KMS-11 (cell line): ENCODE measurements around the gene RBM27.
"Not testable (repeated sequence)": the region's sequence is repeated elsewhere in the genome, so short reads cannot be mapped to it uniquely, and the experiment has no call there.

Experiments used
- H2AFZ ChIP-seq: fragments of 200-600 bp; sonication (generic); 2 replicates; pipeline ENCODE4 v1.6.1; 2016; ENCODE audit warnings: antibody characterized with exemption, mixed run types, low read depth
- H3K27ac ChIP-seq: fragments of 200-600 bp; sonication (generic); 2 replicates; pipeline ENCODE4 v1.6.1; 2016; ENCODE audit warnings: mild to moderate bottlenecking, mixed run types
- H3K27me3 ChIP-seq: fragments of 200-600 bp; sonication (generic); 2 replicates; pipeline ENCODE4 v1.6.1; 2017; ENCODE audit warnings: mild to moderate bottlenecking, low read depth, mixed run types, moderate library complexity; ENCODE audit not compliant: insufficient read depth
- H3K36me3 ChIP-seq: fragments of 200-600 bp; sonication (generic); 2 replicates; pipeline ENCODE4 v1.6.1; 2017; ENCODE audit warnings: mild to moderate bottlenecking, mixed run types; ENCODE audit not compliant: insufficient read depth
- H3K4me1 ChIP-seq: fragments of 200-600 bp; sonication (generic); 2 replicates; pipeline ENCODE4 v1.6.1; 2016; ENCODE audit warnings: mild to moderate bottlenecking, low read depth, mixed run types; ENCODE audit not compliant: poor library complexity, severe bottlenecking
- H3K4me2 ChIP-seq: fragments of 200-600 bp; sonication (generic); 2 replicates; pipeline ENCODE4 v1.7.0; 2016; ENCODE audit warnings: mild to moderate bottlenecking, mixed run types
- H3K4me3 ChIP-seq: fragments of 200-600 bp; sonication (generic); IDR thresholded peaks from 2 replicates; pipeline ENCODE4 v1.6.1; 2017; ENCODE audit warnings: low read depth, low read length, mixed read lengths; ENCODE audit not compliant: insufficient read depth
- H3K79me2 ChIP-seq: fragments of 200-600 bp; sonication (generic); 2 replicates; pipeline ENCODE4 v1.6.1; 2016; ENCODE audit warnings: low read depth, mixed run types; ENCODE audit not compliant: insufficient read depth
- H3K9ac ChIP-seq: fragments of 200-600 bp; sonication (generic); 2 replicates; pipeline ENCODE4 v1.6.1; 2016; ENCODE audit warnings: mild to moderate bottlenecking, mixed run types
- H4K20me1 ChIP-seq: fragments of 200-600 bp; sonication (generic); 2 replicates; pipeline ENCODE4 v1.6.1; 2016; ENCODE audit warnings: mild to moderate bottlenecking, mixed run types; ENCODE audit not compliant: insufficient read depth
- TF ChIP-seq, protein P1 (sequence below): fragments of 200-600 bp; sonication (generic); conservative IDR thresholded peaks from 2 replicates; pipeline ENCODE4 v1.6.1; 2017; ENCODE audit warnings: low read depth, mild to moderate bottlenecking, antibody characterized with exemption, low read length, moderate library complexity, mixed read lengths

Gene RBM27

DNA sequence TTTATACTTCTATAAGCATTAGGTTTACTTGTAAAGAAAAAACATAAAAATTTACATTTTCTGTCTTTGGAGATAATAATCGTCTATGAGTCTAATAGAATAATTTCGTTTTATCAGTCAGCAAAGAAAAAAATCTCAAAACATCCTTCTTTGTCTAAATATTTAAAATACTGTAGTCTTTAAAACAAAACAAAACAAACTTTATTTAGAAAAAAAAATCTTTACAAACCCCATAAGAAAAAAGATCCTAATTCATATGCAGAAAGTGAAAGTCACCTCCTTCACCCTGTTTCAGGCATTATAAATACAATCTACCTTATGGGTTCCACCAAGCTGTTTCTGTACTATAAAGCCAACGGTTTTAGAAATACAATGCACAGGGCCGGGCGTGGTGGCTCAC lies 26.6 kb upstream of the RBM27 start:
- Histone ChIP-seq H3K4me3 (no peak overlapping the region), H3K27ac (no peak overlapping the region), H3K9ac (no peak overlapping the region), H3K79me2 (peaks cover 56% of the 10 kb centered on the region), H2AFZ (no peak overlapping the region), H4K20me1 (peaks cover 12% of the 10 kb centered on the region; the same call in 1 of the 2 replicates), H3K27me3 (no peaks in the 10 kb centered on the region), H3K36me3 (peaks cover 9% of the 10 kb centered on the region; the same call in 1 of the 2 replicates), H3K4me2 (no peak overlapping the region), H3K4me1 (peaks cover 51% of the 10 kb centered on the region)
- TF ChIP-seq, protein P1, sequence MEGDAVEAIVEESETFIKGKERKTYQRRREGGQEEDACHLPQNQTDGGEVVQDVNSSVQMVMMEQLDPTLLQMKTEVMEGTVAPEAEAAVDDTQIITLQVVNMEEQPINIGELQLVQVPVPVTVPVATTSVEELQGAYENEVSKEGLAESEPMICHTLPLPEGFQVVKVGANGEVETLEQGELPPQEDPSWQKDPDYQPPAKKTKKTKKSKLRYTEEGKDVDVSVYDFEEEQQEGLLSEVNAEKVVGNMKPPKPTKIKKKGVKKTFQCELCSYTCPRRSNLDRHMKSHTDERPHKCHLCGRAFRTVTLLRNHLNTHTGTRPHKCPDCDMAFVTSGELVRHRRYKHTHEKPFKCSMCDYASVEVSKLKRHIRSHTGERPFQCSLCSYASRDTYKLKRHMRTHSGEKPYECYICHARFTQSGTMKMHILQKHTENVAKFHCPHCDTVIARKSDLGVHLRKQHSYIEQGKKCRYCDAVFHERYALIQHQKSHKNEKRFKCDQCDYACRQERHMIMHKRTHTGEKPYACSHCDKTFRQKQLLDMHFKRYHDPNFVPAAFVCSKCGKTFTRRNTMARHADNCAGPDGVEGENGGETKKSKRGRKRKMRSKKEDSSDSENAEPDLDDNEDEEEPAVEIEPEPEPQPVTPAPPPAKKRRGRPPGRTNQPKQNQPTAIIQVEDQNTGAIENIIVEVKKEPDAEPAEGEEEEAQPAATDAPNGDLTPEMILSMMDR = no peak

DNA sequence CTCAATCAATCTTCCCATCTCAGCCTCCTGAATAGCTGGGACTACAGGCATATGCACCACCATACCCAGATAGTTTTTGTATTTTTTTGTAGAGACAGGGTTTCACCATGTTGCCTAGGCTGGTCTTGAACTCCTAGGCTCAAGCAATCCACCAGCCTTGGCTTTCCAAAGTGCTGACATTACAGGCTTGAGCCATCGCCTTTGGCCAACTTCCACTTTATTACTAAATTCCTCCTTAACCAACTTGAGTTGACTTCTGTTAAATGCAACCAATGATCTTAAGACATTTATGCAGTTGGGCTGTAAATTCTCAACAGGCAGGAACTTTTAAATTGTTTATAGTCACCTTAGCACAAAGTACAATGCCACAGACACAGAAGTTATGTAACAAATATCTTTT lies 23.7 kb upstream of the RBM27 start:
- TF ChIP-seq, protein P1 = no peak
- peaks cover 31% of the 10 kb centered on the region for H3K4me1 ChIP-seq
- no peak overlapping the region for H3K27ac ChIP-seq
- no peak overlapping the region for H2AFZ ChIP-seq
- peak overlapping the region; percentile 29; the same call in 1 of the 2 replicates for H3K4me2 ChIP-seq
- no peak overlapping the region for H3K4me3 ChIP-seq
- no peak overlapping the region for H3K9ac ChIP-seq
- peaks cover 50% of the 10 kb centered on the region for H3K79me2 ChIP-seq
- no peaks in the 10 kb centered on the region for H4K20me1 ChIP-seq
- peaks cover 9% of the 10 kb centered on the region; the same call in 1 of the 2 replicates for H3K36me3 ChIP-seq
- H3K27me3 ChIP-seq = no peaks in the 10 kb centered on the region

DNA sequence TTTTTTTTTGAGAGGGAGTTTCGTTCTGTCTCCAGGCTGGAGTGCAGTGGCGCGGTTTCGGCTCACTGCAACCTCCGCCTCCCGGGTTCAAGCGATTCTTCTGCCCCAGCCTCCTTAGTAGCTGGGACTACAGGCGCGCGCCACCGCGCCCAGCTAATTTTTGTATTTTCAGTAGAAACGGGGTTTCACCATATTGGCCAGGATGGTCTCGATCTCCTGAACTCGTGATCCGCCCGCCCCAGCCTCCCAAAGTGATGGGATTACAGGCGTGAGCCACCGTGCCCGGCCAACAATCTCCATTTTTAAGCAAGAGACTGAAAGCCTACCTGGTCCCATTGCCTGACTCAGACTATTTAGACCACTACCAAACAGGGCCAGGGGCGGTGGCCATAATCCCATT lies 20.0 kb upstream of the RBM27 start:
- Histone ChIP-seq H3K4me1 (peaks cover 20% of the 10 kb centered on the region), H2AFZ (peak overlapping the region; percentile 85), H3K4me2 (peak overlapping the region; percentile 15; the same call in 1 of the 2 replicates), H3K79me2 (peaks cover 36% of the 10 kb centered on the region)
- not testable (repeated sequence) for H4K20me1 ChIP-seq, H3K27me3 ChIP-seq, H3K36me3 ChIP-seq, H3K4me3 ChIP-seq, H3K27ac ChIP-seq, H3K9ac ChIP-seq

DNA sequence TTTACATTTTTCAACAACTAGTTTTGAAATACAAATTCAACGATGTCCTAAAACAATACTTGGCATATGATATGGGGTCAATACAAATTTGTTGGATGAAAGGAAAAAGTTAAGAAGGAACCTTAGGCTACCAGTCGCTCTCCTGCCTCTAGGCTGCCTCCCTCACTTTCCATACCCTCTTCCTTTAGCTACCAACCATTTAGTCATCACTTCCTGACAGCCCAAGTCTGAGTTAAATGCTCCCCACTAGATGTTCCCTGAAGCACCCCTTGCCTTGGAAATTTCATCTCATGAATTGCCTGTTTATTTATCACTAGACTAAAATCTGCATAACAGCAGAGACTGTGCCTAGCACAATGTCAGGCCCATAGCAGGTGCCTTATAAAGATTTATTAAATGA lies 18.2 kb upstream of the RBM27 start:
- no peaks in the 10 kb centered on the region for H3K36me3 ChIP-seq
- H4K20me1 ChIP-seq = no peaks in the 10 kb centered on the region
- TF ChIP-seq, protein P1 = no peak
- no peak overlapping the region for H3K4me2 ChIP-seq
- H3K27me3 ChIP-seq = no peaks in the 10 kb centered on the region
- H2AFZ ChIP-seq = no peak overlapping the region
- peaks cover 13% of the 10 kb centered on the region for H3K4me1 ChIP-seq
- H3K4me3 ChIP-seq = no peak overlapping the region
- peaks cover 20% of the 10 kb centered on the region for H3K79me2 ChIP-seq
- H3K9ac ChIP-seq = no peak overlapping the region
- H3K27ac ChIP-seq = no peak overlapping the region

DNA sequence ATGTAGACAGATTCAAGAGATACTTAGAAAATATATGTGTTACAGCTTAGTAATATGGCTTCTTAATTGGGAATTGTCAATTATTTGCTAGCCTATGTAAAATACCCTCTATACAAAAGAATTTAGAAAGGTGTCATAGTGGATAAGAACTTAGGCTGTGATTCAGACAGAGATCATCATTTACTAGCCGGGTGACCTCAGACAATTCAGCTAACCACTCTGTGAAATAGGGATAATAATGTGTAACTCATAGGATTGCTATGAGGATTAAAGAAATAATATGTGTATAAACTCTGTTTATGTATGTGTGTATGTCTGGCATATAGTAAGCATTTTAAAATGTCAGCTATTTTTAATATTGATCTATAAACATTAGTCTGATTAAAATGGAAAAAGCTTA lies 15.0 kb upstream of the RBM27 start:
- no peak overlapping the region for H3K4me2 ChIP-seq
- H3K36me3 ChIP-seq = no peaks in the 10 kb centered on the region
- H3K4me3 ChIP-seq = no peak overlapping the region
- H3K9ac ChIP-seq = no peak overlapping the region
- no peak overlapping the region for H3K27ac ChIP-seq
- H3K4me1 ChIP-seq = peaks cover 4% of the 10 kb centered on the region
- TF ChIP-seq, protein P1 = no peak
- no peaks in the 10 kb centered on the region for H3K79me2 ChIP-seq
- no peaks in the 10 kb centered on the region for H4K20me1 ChIP-seq
- H2AFZ ChIP-seq = no peak overlapping the region
- H3K27me3 ChIP-seq = no peaks in the 10 kb centered on the region
